RWPE2 (cell line): Measurements from ENCODE around the gene ARMH4.

ENCODE experiments used
- ATAC-seq: fragments of 200-7000 bp; cut with Tn5 transposase; 3 replicates; pipeline ENCODE4 v1.9.1; 2021; ENCODE audit warnings: low read depth
- DNase-seq: peaks from one replicate; pipeline ENCODE4 v3.0.0-alpha.2; 2020; ENCODE audit warnings: low spot score
- H3K27ac ChIP-seq: fragments of 450-650 bp; 2 replicates; pipeline ENCODE4 v1.5.1; 2017; ENCODE audit warnings: mild to moderate bottlenecking; ENCODE audit not compliant: poor library complexity, severe bottlenecking
- H3K27me3 ChIP-seq: fragments of 250-450 bp; sonication (Bioruptor Pico); 2 replicates; pipeline ENCODE4 v1.5.1; 2021; ENCODE audit warnings: mild to moderate bottlenecking, moderate library complexity; ENCODE audit not compliant: insufficient read depth, poor library complexity, severe bottlenecking
- H3K36me3 ChIP-seq: fragments of 250-450 bp; sonication (Bioruptor Pico); 2 replicates; pipeline ENCODE4 v1.5.1; 2020; ENCODE audit warnings: low read depth, mild to moderate bottlenecking, moderate library complexity
- H3K4me1 ChIP-seq: fragments of 250-450 bp; sonication (Bioruptor Pico); 2 replicates; pipeline ENCODE4 v1.5.1; 2021; ENCODE audit warnings: mild to moderate bottlenecking, moderate library complexity; ENCODE audit not compliant: insufficient read depth, poor library complexity, severe bottlenecking
- H3K4me3 ChIP-seq: fragments of 250-450 bp; sonication (Bioruptor Pico); 2 replicates; pipeline ENCODE4 v1.5.1; 2021; ENCODE audit warnings: mild to moderate bottlenecking, moderate library complexity; ENCODE audit not compliant: severe bottlenecking
- H3K9me3 ChIP-seq: fragments of 250-450 bp; sonication (Bioruptor Pico); 2 replicates; pipeline ENCODE4 v1.5.1; 2021; ENCODE audit warnings: mild to moderate bottlenecking, moderate library complexity; ENCODE audit not compliant: severe bottlenecking
- CTCF ChIP-seq: fragments of 450-650 bp; IDR thresholded peaks from one replicate; pipeline ENCODE4 v1.5.1; 2017; ENCODE audit warnings: mild to moderate bottlenecking, moderate library complexity; ENCODE audit not compliant: poor library complexity, severe bottlenecking

The ARMH4 gene

GRCh38 chr14:57957441-57957840 is 194.6 kb downstream of the ARMH4 start:
- no peak for TF ChIP-seq CTCF
- ATAC-seq (0 out of 3 replicates have a peak, but pooled peaks have one; percentile 29), DNase-seq (no peak)
- no peak overlapping the region for H3K27ac ChIP-seq
- H3K4me3 ChIP-seq = no peak overlapping the region
- no peaks in the 10 kb centered on the region for H3K9me3 ChIP-seq
- H3K4me1 ChIP-seq = no peaks in the 10 kb centered on the region
- H3K36me3 ChIP-seq = no peaks in the 10 kb centered on the region
- H3K27me3 ChIP-seq = peaks cover 13% of the 10 kb centered on the region
